CD8-positive, alpha-beta memory T cell (primary cell): ENCODE results near the gene MT1X. TPM values are rescaled to one million over a fixed set of nuclear protein-coding genes. Genes with fewer than 3 reads are reported as not detected.
"Not testable (repeated sequence)": the region's sequence is repeated elsewhere in the genome, so short reads cannot be mapped to it uniquely, and the experiment has no call there.

ENCODE experiments used
- CTCF ChIA-PET: fragments of 350-600 bp; sonication (Branson Sonifier 250); formaldehyde crosslinking; loops from one replicate; lab custom pipeline; 2021; ENCODE audit warnings: antibody characterized with exemption; lab: Charles Lee
- POLR2A ChIA-PET: fragments of 350-600 bp; sonication (Branson Sonifier 250); formaldehyde crosslinking; loops from one replicate; lab custom pipeline; 2021; ENCODE audit warnings: antibody characterized with exemption; lab: Charles Lee
- DNase-seq, 5 donors: peaks; one replicate each; pipeline versions ENCODE4 v3.0.0 to v3.0.0-alpha.2; 2020 to 2022; ENCODE audit warnings: mixed read lengths in 1 of 5
- H3K27ac ChIP-seq: one replicate; pipeline ENCODE4 v1.7.0; 2013; ENCODE audit warnings: low read depth, mild to moderate bottlenecking, low read length, moderate library complexity
- H3K27me3 ChIP-seq: 2 replicates; pipeline ENCODE4 v1.7.0; 2013; ENCODE audit warnings: low read length, mild to moderate bottlenecking; ENCODE audit not compliant: insufficient read depth, poor library complexity, severe bottlenecking
- H3K36me3 ChIP-seq: 2 replicates; pipeline ENCODE4 v1.7.0; 2013; ENCODE audit warnings: mild to moderate bottlenecking, low read length, moderate library complexity; ENCODE audit not compliant: insufficient read depth
- H3K4me1 ChIP-seq: 2 replicates; pipeline ENCODE4 v1.7.0; 2013; ENCODE audit warnings: mild to moderate bottlenecking, low read length, moderate library complexity; ENCODE audit not compliant: insufficient read depth
- H3K4me3 ChIP-seq: 2 replicates; pipeline ENCODE4 v1.7.0; 2013; ENCODE audit warnings: mild to moderate bottlenecking, low read length
- H3K9me3 ChIP-seq: 2 replicates; pipeline ENCODE4 v1.7.0; 2013; ENCODE audit warnings: mild to moderate bottlenecking, low read length
- H3K27ac Mint-ChIP-seq, 8 donors: one replicate each; pipeline ENCODE4 v1.8.0; 2020 to 2021; ENCODE audit warnings: mixed read lengths in 8 of 8, mild to moderate bottlenecking in 6 of 8, inconsistent platforms in 3 of 8, moderate library complexity in 3 of 8
- H3K27me3 Mint-ChIP-seq, 2 donors: one replicate each; pipeline ENCODE4 v1.8.0; 2020 to 2021; ENCODE audit warnings: mixed read lengths in 2 of 2, mild to moderate bottlenecking in 1 of 2, moderate library complexity in 1 of 2
- H3K36me3 Mint-ChIP-seq, 3 donors: one replicate each; pipeline ENCODE4 v1.8.0; 2020 to 2021; ENCODE audit warnings: mixed read lengths in 3 of 3, inconsistent platforms in 1 of 3, mild to moderate bottlenecking in 1 of 3
- H3K4me1 Mint-ChIP-seq, 3 donors: one replicate each; pipeline ENCODE4 v1.8.0; 2020 to 2021; ENCODE audit warnings: mixed read lengths in 3 of 3, inconsistent platforms in 1 of 3, mild to moderate bottlenecking in 1 of 3
- H3K4me3 Mint-ChIP-seq, 7 donors: one replicate each; pipeline ENCODE4 v1.8.0; 2020 to 2021; ENCODE audit warnings: mixed read lengths in 7 of 7, mild to moderate bottlenecking in 6 of 7, moderate library complexity in 4 of 7, inconsistent platforms in 2 of 7
- H3K9me3 Mint-ChIP-seq, 5 donors: one replicate each; pipeline ENCODE4 v1.8.0; 2020 to 2022; ENCODE audit warnings: mixed read lengths in 5 of 5, mild to moderate bottlenecking in 3 of 5, moderate library complexity in 2 of 5, inconsistent platforms in 1 of 5
- polyA plus RNA-seq: library from polyadenylated mRNA; unstranded; fragments of 300-500 nt; fragmentation: Illumina TruSeq; gene quantifications from one replicate; pipeline ENCODE4 v1.2.3, GENCODE V29; 2021
- total RNA-seq, 2 experiments: library from RNA; stranded (reverse); gene quantifications; one replicate each; pipeline ENCODE4 v1.2.3, GENCODE V29; 2021

Gene MT1X
- total and polyA plus RNA-seq, 3 experiments from 2014 or later: 85.4 to 181 (median 93.8) TPM

- POLR2A ChIA-PET: interaction anchor here (0.5 kb wide), 1 partner anchor 13 kb away, joined by 3 read pairs; no protein-coding TSS in a partner anchor
Measured at GRCh38 chr16:56674570-56674969, 7.7 kb upstream of the MT1X start.

DNA sequence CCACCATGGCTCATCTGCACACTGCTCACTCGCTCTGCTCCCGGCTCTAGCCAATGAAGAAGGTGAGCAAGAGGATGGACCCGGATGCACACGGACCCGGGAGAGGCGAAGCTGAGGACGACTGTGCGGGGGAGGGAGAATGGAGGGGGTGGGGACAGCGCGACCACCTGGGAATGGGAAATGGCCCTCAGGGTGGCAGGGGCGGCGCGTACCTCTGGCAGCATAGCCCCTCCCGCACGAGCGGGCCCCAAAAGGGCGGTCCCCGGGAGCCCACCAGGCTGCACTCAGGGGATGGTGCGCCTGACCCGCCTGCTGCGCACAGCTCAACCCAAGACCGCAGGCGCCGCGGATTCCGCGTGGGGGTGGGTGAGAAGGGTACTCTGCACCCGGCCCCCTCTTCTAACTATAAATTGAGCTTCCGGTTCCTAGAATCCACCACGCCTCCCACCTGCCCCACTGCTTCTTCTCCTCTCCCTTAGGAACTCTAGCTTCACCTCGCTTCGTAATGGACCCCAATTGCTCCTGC lies 6.5 kb upstream of the MT1X start:
- Mint-ChIP-seq H3K27ac (peak overlapping the region in 2 of 8 donors; percentile 7 to 12), H3K36me3 (peaks cover 0 to 1% (median 0%) of the 10 kb centered on the region in 3 donors), H3K27me3 (peaks cover 17 to 23% of the 10 kb centered on the region in 2 donors), H3K9me3 (no peaks in the 10 kb centered on the region), H3K4me3 (peak overlapping the region; percentile 38 to 87 (median 81)), H3K4me1 (peaks cover 10 to 14% (median 11%) of the 10 kb centered on the region in 3 donors)
- DNase-seq: peak in 3 of 5 donors; percentile 43 to 75 (median 63)
- POLR2A ChIA-PET: interaction anchor here (0.6 kb wide), 1 partner anchor 737 kb away, joined by 4 read pairs; no protein-coding TSS in a partner anchor
- CTCF ChIA-PET: interaction anchor here (0.9 to 3.8 kb wide), 3 partner anchors 13 to 99 kb away, joined by 3 to 21 read pairs (median 4); no protein-coding TSS in a partner anchor
- Histone ChIP-seq H3K36me3 (no peaks in the 10 kb centered on the region), H3K4me3 (peak overlapping the region; percentile 28), H3K27me3 (peaks cover 5% of the 10 kb centered on the region), H3K4me1 (peaks cover 3% of the 10 kb centered on the region), H3K27ac (no peak overlapping the region), H3K9me3 (no peaks in the 10 kb centered on the region)

More at GRCh38 chr16:56674570-56674969, 7.7 kb upstream of the MT1X start:
- DNase-seq, H3K36me3 ChIP-seq, H3K4me1 ChIP-seq, H3K9me3 ChIP-seq, H3K9me3 Mint-ChIP-seq, H3K27ac ChIP-seq, H3K4me3 ChIP-seq, H3K36me3 Mint-ChIP-seq: not testable (repeated sequence)
- Mint-ChIP-seq H3K27me3 (peaks cover 27 to 32% of the 10 kb centered on the region in 2 donors), H3K4me1 (peaks cover 11 to 18% (median 16%) of the 10 kb centered on the region in 3 donors), H3K27ac (peak overlapping the region in 1 of 8 donors; percentile 33), H3K4me3 (peak overlapping the region in 5 of 7 donors; percentile 29 to 69 (median 42))
- H3K27me3 ChIP-seq: peaks cover 16% of the 10 kb centered on the region
- CTCF ChIA-PET: interaction anchor here (0.6 to 2.5 kb wide), 3 partner anchors 27 to 209 kb away, joined by 3 to 17 read pairs (median 4); no protein-coding TSS in a partner anchor

- Mint-ChIP-seq H3K27ac (no peak overlapping the region), H3K36me3 (peaks cover 0 to 3% (median 0%) of the 10 kb centered on the region in 3 donors), H3K4me1 (peaks cover 19 to 21% (median 19%) of the 10 kb centered on the region in 3 donors), H3K9me3 (no peaks in the 10 kb centered on the region), H3K4me3 (peak overlapping the region in 2 of 7 donors; percentile 40 to 75), H3K27me3 (peaks cover 7 to 8% of the 10 kb centered on the region in 2 donors)
- no peak for DNase-seq
- Histone ChIP-seq H3K27me3 (no peaks in the 10 kb centered on the region), H3K36me3 (no peaks in the 10 kb centered on the region), H3K4me3 (no peak overlapping the region), H3K4me1 (peaks cover 9% of the 10 kb centered on the region), H3K27ac (no peak overlapping the region), H3K9me3 (no peaks in the 10 kb centered on the region)
- CTCF ChIA-PET: interaction anchor here (1.2 to 3.8 kb wide), 3 partner anchors 15 to 100 kb away, joined by 3 to 21 read pairs (median 5); no protein-coding TSS in a partner anchor
- POLR2A ChIA-PET: interaction anchor here (0.6 to 0.8 kb wide), 2 partner anchors 24 to 93 kb away, joined by 3 to 4 read pairs; no protein-coding TSS in a partner anchor
Measured at GRCh38 chr16:56677474-56677873, 4.8 kb upstream of the MT1X start.

DNA sequence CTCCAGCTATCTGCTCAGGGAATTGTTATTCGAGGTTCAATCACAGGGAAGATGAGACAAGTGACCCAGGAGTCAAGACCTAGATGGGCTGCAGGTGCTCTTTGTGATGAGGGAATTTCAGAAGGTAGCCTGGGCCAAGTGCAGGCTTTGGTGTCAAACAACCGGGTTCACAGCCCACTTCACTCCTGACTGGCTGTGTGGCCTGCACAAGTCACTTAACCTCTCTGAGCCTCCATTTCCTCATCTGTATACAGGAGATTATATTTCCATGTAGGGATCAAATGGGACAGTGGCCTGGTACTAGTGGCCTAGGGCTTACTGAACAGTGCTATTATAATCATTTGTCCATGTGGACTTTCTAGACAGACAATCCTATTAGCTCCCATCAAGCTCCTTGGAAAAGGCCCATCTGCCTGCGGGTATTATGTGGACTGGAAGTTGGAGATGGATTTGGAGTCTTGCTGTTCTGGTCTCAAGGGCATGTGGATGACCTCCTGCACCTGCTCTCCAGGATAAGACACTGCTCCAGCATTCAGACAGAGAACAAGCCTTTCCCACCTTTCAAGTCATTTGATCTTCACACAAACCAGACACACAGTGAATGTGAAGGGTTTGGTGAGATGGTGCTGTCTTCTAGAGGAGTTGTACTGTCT lies 3.1 kb upstream of the MT1X start:
- peaks cover 21% of the 10 kb centered on the region for H3K4me1 ChIP-seq
- peak overlapping the region in 1 of 8 donors; percentile 51 for H3K27ac Mint-ChIP-seq
- DNase-seq: no peak
- no peak overlapping the region for H3K27ac ChIP-seq
- H3K9me3 Mint-ChIP-seq: no peaks in the 10 kb centered on the region
- H3K36me3 ChIP-seq: no peaks in the 10 kb centered on the region
- H3K4me3 Mint-ChIP-seq: peak overlapping the region in 1 of 7 donors; percentile 0
- H3K27me3 Mint-ChIP-seq: peaks cover under 1 to 5% of the 10 kb centered on the region in 2 donors
- H3K9me3 ChIP-seq: no peaks in the 10 kb centered on the region
- peaks cover 0 to 3% (median 1%) of the 10 kb centered on the region in 3 donors for H3K36me3 Mint-ChIP-seq
- ChIA-PET POLR2A (no interaction called here), CTCF (interaction anchor here (3.8 kb wide), 1 partner anchor 23 kb away, joined by 21 read pairs; no protein-coding TSS in a partner anchor)
- peaks cover 34 to 36% (median 34%) of the 10 kb centered on the region in 3 donors for H3K4me1 Mint-ChIP-seq
- H3K4me3 ChIP-seq: no peak overlapping the region
- no peaks in the 10 kb centered on the region for H3K27me3 ChIP-seq

- Mint-ChIP-seq H3K4me3 (peak overlapping the region in 1 of 7 donors; percentile 0), H3K27ac (peak overlapping the region in 4 of 8 donors; percentile 19 to 75 (median 38)), H3K4me1 (peaks cover 37 to 41% (median 38%) of the 10 kb centered on the region in 3 donors), H3K27me3 (peaks cover 0 to 5% of the 10 kb centered on the region in 2 donors), H3K9me3 (no peaks in the 10 kb centered on the region), H3K36me3 (peaks cover 0 to 3% (median 3%) of the 10 kb centered on the region in 3 donors)
- Histone ChIP-seq H3K4me3 (no peak overlapping the region), H3K4me1 (peaks cover 21% of the 10 kb centered on the region), H3K27me3 (no peaks in the 10 kb centered on the region), H3K9me3 (no peaks in the 10 kb centered on the region), H3K36me3 (no peaks in the 10 kb centered on the region), H3K27ac (no peak overlapping the region)
- POLR2A ChIA-PET: no interaction called here
- DNase-seq: no peak
- CTCF ChIA-PET: no interaction called here
Measured at GRCh38 chr16:56679818-56680217, 2.5 kb upstream of the MT1X start.

DNA sequence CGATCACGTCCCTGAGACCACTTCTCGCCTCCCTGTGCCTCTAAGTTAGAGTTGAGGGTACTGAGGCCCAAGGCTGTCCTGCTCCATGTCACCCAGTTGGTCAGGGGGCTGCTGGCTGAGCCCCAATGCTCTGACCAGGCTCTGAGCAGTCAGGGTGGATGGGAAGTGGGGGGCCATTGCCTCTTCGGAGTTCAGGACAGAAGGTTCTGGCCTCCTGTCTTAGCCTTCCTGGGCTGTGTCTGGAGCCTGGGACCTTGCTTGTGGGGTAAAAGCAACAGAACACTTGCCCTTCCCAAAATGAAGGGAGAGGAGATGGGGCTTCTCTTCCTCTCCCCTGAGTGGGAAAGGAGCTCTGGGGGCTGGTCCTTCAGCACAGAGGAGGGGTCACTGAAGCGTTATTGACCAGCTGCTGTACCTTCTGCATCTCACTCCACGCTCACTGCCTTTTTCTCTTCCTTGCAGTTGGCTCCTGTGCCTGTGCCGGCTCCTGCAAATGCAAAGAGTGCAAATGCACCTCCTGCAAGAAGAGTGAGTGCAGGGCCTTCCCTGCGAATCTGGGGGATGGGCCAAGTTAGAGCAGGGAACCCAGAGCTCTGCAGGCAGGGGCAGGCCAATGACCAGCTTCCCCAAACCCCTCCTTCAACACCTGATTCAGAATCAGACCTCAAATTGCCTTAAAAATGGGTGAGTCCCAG lies 580 bp downstream of the MT1X start:
- peak overlapping the region; percentile 94 to 98 (median 97) for H3K4me3 Mint-ChIP-seq

More for the DNA sequence above, 580 bp downstream of the MT1X start:
- CTCF ChIA-PET: interaction anchor here (1.3 to 1.9 kb wide), 6 partner anchors 9 to 106 kb away, joined by 3 to 7 read pairs (median 4); no protein-coding TSS in a partner anchor
- DNase-seq: no peak
- Mint-ChIP-seq H3K27me3 (no peaks in the 10 kb centered on the region), H3K9me3 (peaks cover 0 to 3% (median 0%) of the 10 kb centered on the region in 5 donors), H3K4me1 (peaks cover 26 to 29% (median 27%) of the 10 kb centered on the region in 3 donors), H3K27ac (peak overlapping the region; percentile 90 to 98 (median 97)), H3K36me3 (peaks cover 3 to 6% (median 6%) of the 10 kb centered on the region in 3 donors)
- POLR2A ChIA-PET: interaction anchor here (0.7 to 1.9 kb wide), 10 partner anchors 19 to 249 kb away, joined by 3 to 7 read pairs (median 4); partner anchors contain the start of genes HERPUD1, MT1E, MT1F and MT2A
- Histone ChIP-seq H3K27me3 (no peaks in the 10 kb centered on the region), H3K36me3 (no peaks in the 10 kb centered on the region), H3K4me1 (peaks cover 17% of the 10 kb centered on the region), H3K4me3 (peak overlapping the region; percentile 86), H3K27ac (peak overlapping the region; percentile 70), H3K9me3 (no peaks in the 10 kb centered on the region)
